HL-60 (cell line): ENCODE results near the gene SLC44A4.
"Not testable (repeated sequence)": the region's sequence is repeated elsewhere in the genome, so short reads cannot be mapped to it uniquely, and the experiment has no call there.

Source experiments
- DNase-seq, 2 experiments: peaks; one replicate each; pipeline ENCODE4 v3.0.0-alpha.2; 2010 to 2020; ENCODE audit warnings: low read depth in 1 of 2, low spot score in 1 of 2
- H3K27ac ChIP-seq: fragments of 250-450 bp; sonication (Bioruptor Pico); replicated peaks from 2 replicates; pipeline ENCODE4 v1.5.1; 2020; ENCODE audit warnings: mild to moderate bottlenecking, moderate library complexity
- H3K27me3 ChIP-seq: fragments of 250-450 bp; sonication (Bioruptor Pico); 2 replicates; pipeline ENCODE4 v1.5.1; 2021; ENCODE audit warnings: mild to moderate bottlenecking, moderate library complexity; ENCODE audit not compliant: insufficient read depth, poor library complexity, severe bottlenecking
- H3K4me3 ChIP-seq: replicated peaks from 2 replicates; pipeline ENCODE4 v1.5.1; 2011; ENCODE audit warnings: mild to moderate bottlenecking, control low read depth, low read length; ENCODE audit not compliant: insufficient read depth
- CTCF ChIP-seq: IDR thresholded peaks from one replicate; pipeline ENCODE4 v1.5.1; 2011; ENCODE audit warnings: low read length, control low read depth, inconsistent platforms; ENCODE audit not compliant: insufficient read depth
- GABPA ChIP-seq: IDR thresholded peaks from 2 replicates; pipeline ENCODE4 v1.6.1; 2012; ENCODE audit warnings: low read depth
- POLR2AphosphoS5 ChIP-seq: IDR thresholded peaks from 2 replicates; pipeline ENCODE4 v1.6.1; 2012; ENCODE audit warnings: low read depth
- REST ChIP-seq: IDR thresholded peaks from 2 replicates; pipeline ENCODE4 v1.6.1; 2012; ENCODE audit warnings: low read depth; ENCODE audit not compliant: insufficient replicate concordance
- SPI1 ChIP-seq: IDR thresholded peaks from 2 replicates; pipeline ENCODE4 v1.6.1; 2012; ENCODE audit warnings: low read depth, mild to moderate bottlenecking, borderline replicate concordance

The SLC44A4 gene

GRCh38 chr6:31822036-31822821 is 56.6 kb downstream of the SLC44A4 start:
- H3K4me3 ChIP-seq = peak overlapping the region; percentile 47
- no peaks in the 10 kb centered on the region for H3K27me3 ChIP-seq
- peak overlapping the region; percentile 75 for H3K27ac ChIP-seq
- peak; percentile 77 to 86 for DNase-seq
- no peak for TF ChIP-seq GABPA
- no peak for TF ChIP-seq CTCF

GRCh38 chr6:31821301-31822035 is 57.3 kb downstream of the SLC44A4 start:
- TF ChIP-seq GABPA = no peak
- peak overlapping the region; percentile 75 for H3K27ac ChIP-seq
- no peaks in the 10 kb centered on the region for H3K27me3 ChIP-seq
- H3K4me3 ChIP-seq = peak overlapping the region; percentile 47
- peak in 1 of 2 experiments; percentile 51 for DNase-seq

- not testable (repeated sequence) for DNase-seq, H3K4me3 ChIP-seq, H3K27ac ChIP-seq, H3K27me3 ChIP-seq
Observed at GRCh38 chr6:31820399-31820798, 58.4 kb downstream of the SLC44A4 start.

GRCh38 chr6:31819871-31820299 is 58.9 kb downstream of the SLC44A4 start:
- Histone ChIP-seq H3K27me3 (no peaks in the 10 kb centered on the region), H3K27ac (no peak overlapping the region), H3K4me3 (no peak overlapping the region)
- no peak for DNase-seq
- TF ChIP-seq POLR2AphosphoS5 (no peak), REST (no peak), GABPA (no peak), CTCF (no peak), SPI1 (no peak)

- DNase-seq, H3K27me3 ChIP-seq, H3K4me3 ChIP-seq: not testable (repeated sequence)
- peak overlapping the region; percentile 85 for H3K27ac ChIP-seq
Observed at GRCh38 chr6:31817929-31818511, 60.8 kb downstream of the SLC44A4 start.

- not testable (repeated sequence) for H3K27me3 ChIP-seq, DNase-seq
- H3K27ac ChIP-seq = peak overlapping the region; percentile 85
- H3K4me3 ChIP-seq = peak overlapping the region; percentile 32; the same call in 1 of the 2 replicates
Observed at GRCh38 chr6:31817133-31817928, 61.5 kb downstream of the SLC44A4 start.
